Keratinocyte (primary cell): ENCODE measurements around the gene SULF2.

Source experiments
- CTCF ChIP-seq, 3 experiments: IDR thresholded peaks in 1 of 3; conservative IDR thresholded peaks in 1 of 3; optimal IDR thresholded peaks in 1 of 3; 2 replicates in 2 of 3; 3 replicates in 1 of 3; pipeline versions ENCODE3 to v1.5.1; 2011; ENCODE audit warnings: low read length in 3 of 3, mild to moderate bottlenecking in 3 of 3, moderate library complexity in 2 of 3, control low read depth in 1 of 3, inconsistent platforms in 1 of 3; ENCODE audit not compliant: insufficient read depth in 2 of 3; ENCODE audit errors: extremely low read depth in 1 of 3
- EZH2 ChIP-seq: IDR thresholded peaks from one replicate; pipeline ENCODE4 v1.6.1; 2012; ENCODE audit warnings: inconsistent platforms, mild to moderate bottlenecking, low read length, moderate library complexity

GRCh38 chr20:47783828-47784598 lies 1.3 kb downstream of the SULF2 start:
- TF ChIP-seq CTCF (optimal IDR thresholded peaks at IDR 0.05 in 1 of 3, IDR thresholded peaks at IDR 0.05 in 1 of 3, conservative IDR thresholded peaks at IDR 0.05 in 1 of 3; ENCODE audit: extremely low read depth in 1 of 3, insufficient read depth in 2 of 3, low read length in 3 of 3) (no peak), EZH2 (no peak)
